ENCODE data around the gene AK4.

DNA sequence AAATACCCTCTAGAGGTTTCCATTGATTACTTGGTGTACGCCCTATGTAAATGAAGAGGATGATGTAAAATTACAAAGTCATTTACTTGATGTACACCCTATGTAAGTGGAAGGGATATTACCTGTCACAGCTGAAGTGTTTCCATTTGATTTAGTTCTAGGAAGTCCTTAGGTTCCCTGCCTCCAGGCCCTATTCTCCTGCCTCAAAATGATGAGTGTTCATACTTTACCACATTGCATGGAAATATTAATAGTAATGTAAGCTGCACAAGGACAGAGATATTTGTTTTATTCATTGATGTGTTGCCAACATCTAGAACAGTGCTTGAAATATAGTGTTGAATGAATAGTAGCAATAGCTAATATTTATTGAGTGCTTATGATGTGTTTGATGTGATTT lies 9.5 kb upstream of the AK4 start:
- TF ChIP-seq, protein P1, sequence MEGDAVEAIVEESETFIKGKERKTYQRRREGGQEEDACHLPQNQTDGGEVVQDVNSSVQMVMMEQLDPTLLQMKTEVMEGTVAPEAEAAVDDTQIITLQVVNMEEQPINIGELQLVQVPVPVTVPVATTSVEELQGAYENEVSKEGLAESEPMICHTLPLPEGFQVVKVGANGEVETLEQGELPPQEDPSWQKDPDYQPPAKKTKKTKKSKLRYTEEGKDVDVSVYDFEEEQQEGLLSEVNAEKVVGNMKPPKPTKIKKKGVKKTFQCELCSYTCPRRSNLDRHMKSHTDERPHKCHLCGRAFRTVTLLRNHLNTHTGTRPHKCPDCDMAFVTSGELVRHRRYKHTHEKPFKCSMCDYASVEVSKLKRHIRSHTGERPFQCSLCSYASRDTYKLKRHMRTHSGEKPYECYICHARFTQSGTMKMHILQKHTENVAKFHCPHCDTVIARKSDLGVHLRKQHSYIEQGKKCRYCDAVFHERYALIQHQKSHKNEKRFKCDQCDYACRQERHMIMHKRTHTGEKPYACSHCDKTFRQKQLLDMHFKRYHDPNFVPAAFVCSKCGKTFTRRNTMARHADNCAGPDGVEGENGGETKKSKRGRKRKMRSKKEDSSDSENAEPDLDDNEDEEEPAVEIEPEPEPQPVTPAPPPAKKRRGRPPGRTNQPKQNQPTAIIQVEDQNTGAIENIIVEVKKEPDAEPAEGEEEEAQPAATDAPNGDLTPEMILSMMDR (IDR thresholded peaks at IDR 0.05) = no peak
- no peak for TF ChIP-seq POLR2A (IDR thresholded peaks at IDR 0.05)
